Hematopoietic multipotent progenitor cell treated with erythropoietin and hydrocortisone succinate and interleukin-3 and kit ligand, for 4 days (in vitro differentiated cells): ENCODE results near the gene MASP1.
"Not testable (repeated sequence)": the region's sequence is repeated elsewhere in the genome, so short reads cannot be mapped to it uniquely, and the experiment has no call there.

Experiments used
- DNase-seq: peaks from one replicate; pipeline ENCODE4 v3.0.0-alpha.2; 2015

Gene MASP1

GRCh38 chr3:187212705-187213104, 78.8 kb downstream of the MASP1 start:
- DNase-seq = no peak

GRCh38 chr3:187212196-187212545, 79.4 kb downstream of the MASP1 start:
- peak; percentile 53 for DNase-seq

GRCh38 chr3:187211532-187212195, 79.9 kb downstream of the MASP1 start:
- peak; percentile 60 for DNase-seq

- peak; percentile 48 for DNase-seq
Measured at GRCh38 chr3:187210545-187211327, 80.8 kb downstream of the MASP1 start.

GRCh38 chr3:187210091-187210490, 81.4 kb downstream of the MASP1 start:
- no peak for DNase-seq

- no peak for DNase-seq
Measured at GRCh38 chr3:187209491-187209890, 82.0 kb downstream of the MASP1 start.

- no peak for DNase-seq
Measured at GRCh38 chr3:187208159-187208558, 83.4 kb downstream of the MASP1 start.

- DNase-seq = no peak
Measured at GRCh38 chr3:187207624-187208023, 83.9 kb downstream of the MASP1 start.

- no peak for DNase-seq
Measured at GRCh38 chr3:187207062-187207461, 84.5 kb downstream of the MASP1 start.

- no peak for DNase-seq
Measured at GRCh38 chr3:187205683-187206082, 85.9 kb downstream of the MASP1 start.

- DNase-seq = not testable (repeated sequence)
Measured at GRCh38 chr3:187199463-187200050, 92.0 kb downstream of the MASP1 start.

- DNase-seq = no peak
Measured at GRCh38 chr3:187198490-187198889, 93.0 kb downstream of the MASP1 start.

GRCh38 chr3:187197335-187197649, 94.2 kb downstream of the MASP1 start, which contains the start of gene RTP1:
Gene RTP1 (plus strand): TSS chr3:187197486. CDS start chr3:187197516, 30 bp downstream.
- no peak for DNase-seq

- no peak for DNase-seq
Measured at GRCh38 chr3:187196573-187197334, 94.8 kb downstream of the MASP1 start.

- DNase-seq = no peak
Measured at GRCh38 chr3:187193181-187193580, 98.4 kb downstream of the MASP1 start.

GRCh38 chr3:187191271-187191670, 100.3 kb downstream of the MASP1 start:
- DNase-seq = no peak

- DNase-seq = peak; percentile 53
Measured at GRCh38 chr3:187188931-187189330, 102.6 kb downstream of the MASP1 start.

- peak; percentile 57 for DNase-seq
Measured at GRCh38 chr3:187186801-187187421, 104.6 kb downstream of the MASP1 start.

- DNase-seq = no peak
Measured at GRCh38 chr3:187186375-187186774, 105.2 kb downstream of the MASP1 start.

- DNase-seq = no peak
Measured at GRCh38 chr3:187185759-187186158, 105.8 kb downstream of the MASP1 start.
